T-helper 1 cell treated with Interleukin-12 subunit alpha and Interleukin-12 subunit beta and Interleukin-4 antibody, amounts not matched to agents 30 ng/mL and 1 ng/mL, for 36 hours (primary cell): Measurements from ENCODE around the gene SPANXA2. TPM values are rescaled to one million over a fixed set of nuclear protein-coding genes. Genes with fewer than 3 reads are reported as not detected.
"Not testable (repeated sequence)": the region's sequence is repeated elsewhere in the genome, so short reads cannot be mapped to it uniquely, and the experiment has no call there.

Source experiments
- intact Hi-C: fragments of 100-400 bp; cut with micrococcal nuclease; formaldehyde crosslinking; loops from one replicate; pipeline ENCODE4 v1.15.1; 2024
- total RNA-seq: library from RNA; stranded (reverse); gene quantifications from 2 replicates; pipeline ENCODE4 v1.2.3, GENCODE V29; 2022

Gene SPANXA2, protein sequence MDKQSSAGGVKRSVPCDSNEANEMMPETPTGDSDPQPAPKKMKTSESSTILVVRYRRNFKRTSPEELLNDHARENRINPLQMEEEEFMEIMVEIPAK
- not detected in 2 replicates for total RNA-seq

DNA sequence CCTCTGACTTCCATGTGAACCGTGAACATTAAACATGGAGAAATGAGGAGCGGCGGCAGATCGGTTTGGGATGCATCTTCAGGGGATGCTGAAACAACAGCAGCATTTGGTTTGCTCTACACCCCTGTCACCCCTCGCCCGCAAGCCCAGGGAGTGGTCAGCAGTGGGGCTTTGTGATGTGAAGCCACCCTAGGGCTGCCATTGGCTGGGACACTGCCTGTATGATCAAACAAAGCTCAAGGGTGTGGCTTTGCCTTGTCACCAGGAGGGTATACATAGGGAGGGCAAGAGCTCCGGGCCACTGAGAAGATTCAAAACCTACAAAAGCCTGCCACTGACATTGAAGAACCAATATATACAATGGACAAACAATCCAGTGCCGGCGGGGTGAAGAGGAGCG lies at the start of gene SPANXA2:
SPANXA2 (plus strand) TSS at position 301 of the 400 bp plus-strand sequence; CDS start at position 361, 60 bp downstream.
- intact Hi-C loops: not testable (repeated sequence)

DNA sequence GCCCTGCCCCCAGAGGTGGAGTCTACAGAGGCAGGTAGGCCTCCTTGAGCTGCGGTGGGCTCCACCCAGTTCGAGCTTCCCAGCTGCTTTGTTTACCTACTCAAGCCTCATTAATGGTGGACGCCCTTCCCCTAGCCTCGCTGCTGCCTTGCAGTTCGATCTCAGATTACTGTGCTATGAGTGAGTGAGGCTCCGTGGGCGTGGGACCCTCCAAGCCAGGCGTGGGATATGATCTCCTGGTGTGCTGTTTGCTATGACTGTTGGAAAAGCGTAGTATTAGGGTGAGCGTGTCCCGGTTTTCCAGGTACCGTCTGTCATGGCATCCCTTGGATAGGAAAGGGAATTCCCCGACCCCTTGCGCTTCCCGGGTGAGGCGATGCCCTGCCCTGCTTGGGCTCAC lies 47.0 kb upstream of the SPANXA2 start:
- intact Hi-C loops: not testable (repeated sequence)

DNA sequence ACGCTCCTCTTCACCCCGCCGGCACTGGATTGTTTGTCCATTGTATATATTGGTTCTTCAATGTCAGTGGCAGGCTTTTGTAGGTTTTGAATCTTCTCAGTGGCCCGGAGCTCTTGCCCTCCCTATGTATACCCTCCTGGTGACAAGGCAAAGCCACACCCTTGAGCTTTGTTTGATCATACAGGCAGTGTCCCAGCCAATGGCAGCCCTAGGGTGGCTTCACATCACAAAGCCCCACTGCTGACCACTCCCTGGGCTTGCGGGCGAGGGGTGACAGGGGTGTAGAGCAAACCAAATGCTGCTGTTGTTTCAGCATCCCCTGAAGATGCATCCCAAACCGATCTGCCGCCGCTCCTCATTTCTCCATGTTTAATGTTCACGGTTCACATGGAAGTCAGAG lies 4.9 kb upstream of the SPANXA2 start, which contains the start of gene SPANXA1:
SPANXA1 (minus strand) TSS at position 101 of the 400 bp plus-strand sequence; CDS start at position 41, 60 bp downstream.
- intact Hi-C loops: not testable (repeated sequence)

DNA sequence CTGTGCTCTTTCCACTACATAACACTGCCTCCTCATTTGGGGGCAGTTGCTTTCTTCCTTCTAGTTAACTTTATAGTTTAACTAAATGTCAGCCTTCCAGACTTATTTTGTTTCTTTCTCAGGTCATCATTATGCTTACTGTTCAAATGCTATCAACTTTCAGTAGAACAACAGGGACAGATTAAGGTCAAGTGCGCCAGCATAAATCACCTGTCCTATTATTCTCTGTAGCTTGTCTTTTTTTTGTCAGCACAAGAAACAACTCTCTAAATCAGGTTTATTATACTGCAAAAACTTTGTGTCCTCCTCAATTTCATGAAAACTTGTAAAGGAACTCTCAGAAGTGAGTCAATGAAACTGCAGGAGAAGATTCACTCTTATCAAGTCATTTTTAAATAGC lies 19.6 kb downstream of the SPANXA2 start:
- intact Hi-C loops: no loop called here

DNA sequence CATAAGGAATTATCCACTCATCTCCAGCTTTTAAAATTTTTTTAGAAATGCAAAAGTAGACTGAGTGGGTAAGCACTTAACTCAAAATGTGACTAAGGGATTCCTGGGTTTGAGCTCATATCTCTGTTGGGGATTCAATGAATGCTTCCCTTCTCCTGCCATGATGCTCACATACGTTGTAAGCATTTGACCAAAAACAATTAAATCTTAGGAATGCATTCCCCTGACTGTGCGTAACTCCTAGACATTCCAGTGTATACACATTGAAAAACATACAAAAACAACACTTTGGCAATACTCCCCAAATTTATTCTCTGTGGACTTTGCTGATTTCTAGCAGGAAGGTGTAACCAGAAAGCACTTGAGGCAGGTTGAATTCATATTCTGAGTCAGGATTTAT lies 29.8 kb downstream of the SPANXA2 start:
- intact Hi-C loops: no loop called here

DNA sequence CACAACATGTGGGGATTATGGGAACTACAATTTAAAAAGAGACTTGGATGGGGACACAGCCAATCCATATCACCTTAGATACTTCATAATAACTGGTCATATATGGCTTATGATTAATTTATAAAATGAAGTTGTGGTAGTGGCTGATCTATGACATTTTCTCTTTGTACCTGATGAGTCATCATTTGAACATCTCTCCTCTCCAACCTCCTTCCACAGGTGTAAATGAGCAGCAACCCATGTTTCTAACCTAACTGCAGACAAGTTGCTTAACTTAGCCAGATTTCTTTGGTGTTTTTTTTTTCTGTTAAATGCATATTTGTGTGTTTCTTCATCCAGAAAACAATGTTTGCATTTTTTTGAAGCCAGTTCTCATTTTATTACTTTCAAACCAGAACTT lies 42.6 kb downstream of the SPANXA2 start:
- intact Hi-C loops: no loop called here

DNA sequence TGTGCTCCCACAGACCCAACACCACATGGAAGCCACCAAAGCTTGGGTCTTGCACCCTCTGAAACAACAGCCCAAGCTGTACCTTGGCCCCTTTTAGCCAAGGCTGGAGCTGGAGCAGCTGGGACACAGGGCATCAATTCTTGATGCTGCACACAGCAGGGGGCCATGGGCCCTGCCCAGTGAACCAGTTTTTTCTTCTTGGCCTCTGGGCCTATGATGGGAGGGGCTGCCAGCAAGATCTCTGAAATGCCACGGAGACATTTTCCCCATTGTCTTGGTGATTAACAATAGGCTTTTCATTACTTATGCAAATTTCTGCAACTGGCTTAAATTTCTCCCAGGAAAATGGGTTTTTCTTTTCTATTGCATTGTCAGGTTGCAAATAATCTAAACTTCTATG lies 49.0 kb downstream of the SPANXA2 start:
- intact Hi-C loops: no loop called here

Other genes starting within 250 kb of the SPANXA2 start
- not detected in 2 replicates for gene SPANXA1, start 5.0 kb upstream of the SPANXA2 start, total RNA-seq
- not detected in 2 replicates for gene SPANXD, start 109.0 kb downstream of the SPANXA2 start, total RNA-seq
- gene MAGEC3, start 248.6 kb downstream of the SPANXA2 start, total RNA-seq: not detected in 2 replicates